SIG-M5 (cell line): Measurements from ENCODE around the gene MUC12.
A peak's percentile ranks its signal among the peaks of the same experiment; 100 is the strongest.
"Not testable (repeated sequence)": the region's sequence is repeated elsewhere in the genome, so short reads cannot be mapped to it uniquely, and the experiment has no call there.

Source experiments
- DNase-seq: peaks from one replicate; lab custom pipeline; 2025; lab: John Stamatoyannopoulos, UW

The MUC12 gene

GRCh38 chr7:100992280-100992679 is 22.9 kb downstream of the MUC12 start:
- not testable (repeated sequence) for DNase-seq

DNA sequence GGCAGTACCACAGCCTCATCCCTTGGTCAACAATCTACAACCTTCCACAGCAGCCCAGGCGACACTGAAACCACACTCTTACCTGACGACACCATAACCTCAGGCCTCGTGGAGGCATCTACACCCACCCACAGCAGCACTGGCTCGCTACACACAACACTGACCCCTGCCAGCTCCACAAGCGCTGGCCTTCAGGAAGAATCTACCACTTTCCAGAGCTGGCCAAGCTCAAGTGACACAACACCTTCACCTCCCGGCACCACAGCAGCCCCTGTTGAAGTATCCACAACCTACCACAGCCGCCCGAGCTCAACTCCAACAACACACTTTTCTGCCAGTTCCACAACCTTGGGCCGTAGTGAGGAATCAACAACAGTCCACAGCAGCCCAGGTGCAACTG is 25.3 kb downstream of the MUC12 start:
- not testable (repeated sequence) for DNase-seq

DNA sequence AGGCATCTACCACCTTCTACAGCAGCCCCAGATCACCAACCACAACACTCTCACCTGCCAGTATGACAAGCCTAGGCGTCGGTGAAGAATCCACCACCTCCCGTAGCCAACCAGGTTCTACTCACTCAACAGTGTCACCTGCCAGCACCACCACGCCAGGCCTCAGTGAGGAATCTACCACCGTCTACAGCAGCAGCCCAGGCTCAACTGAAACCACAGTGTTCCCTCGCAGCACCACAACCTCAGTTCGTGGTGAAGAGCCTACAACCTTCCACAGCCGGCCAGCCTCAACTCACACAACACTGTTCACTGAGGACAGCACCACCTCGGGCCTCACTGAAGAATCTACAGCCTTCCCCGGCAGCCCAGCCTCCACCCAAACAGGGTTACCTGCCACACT is 29.2 kb downstream of the MUC12 start:
- DNase-seq = not testable (repeated sequence)

GRCh38 chr7:100999334-100999733 is 30.0 kb downstream of the MUC12 start:
- not testable (repeated sequence) for DNase-seq

- not testable (repeated sequence) for DNase-seq
Observed at GRCh38 chr7:101000025-101000424, 30.7 kb downstream of the MUC12 start.

DNA sequence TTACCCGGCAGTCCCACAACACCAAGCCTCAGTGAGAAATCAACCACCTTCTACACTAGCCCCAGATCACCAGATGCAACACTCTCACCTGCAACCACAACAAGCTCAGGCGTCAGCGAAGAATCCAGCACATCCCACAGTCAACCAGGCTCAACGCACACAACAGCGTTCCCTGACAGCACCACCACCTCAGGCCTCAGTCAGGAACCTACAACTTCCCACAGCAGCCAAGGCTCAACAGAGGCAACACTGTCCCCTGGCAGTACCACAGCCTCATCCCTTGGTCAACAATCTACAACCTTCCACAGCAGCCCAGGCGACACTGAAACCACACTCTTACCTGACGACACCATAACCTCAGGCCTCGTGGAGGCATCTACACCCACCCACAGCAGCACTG is 33.0 kb downstream of the MUC12 start:
- not testable (repeated sequence) for DNase-seq

- not testable (repeated sequence) for DNase-seq
Observed at GRCh38 chr7:101007361-101007760, 38.0 kb downstream of the MUC12 start.

GRCh38 chr7:101009629-101010028 is 40.3 kb downstream of the MUC12 start:
- no peak for DNase-seq

- DNase-seq = no peak
Observed at GRCh38 chr7:101012931-101013330, 43.6 kb downstream of the MUC12 start.

- DNase-seq = no peak
Observed at GRCh38 chr7:101015626-101016025, 46.3 kb downstream of the MUC12 start.

DNA sequence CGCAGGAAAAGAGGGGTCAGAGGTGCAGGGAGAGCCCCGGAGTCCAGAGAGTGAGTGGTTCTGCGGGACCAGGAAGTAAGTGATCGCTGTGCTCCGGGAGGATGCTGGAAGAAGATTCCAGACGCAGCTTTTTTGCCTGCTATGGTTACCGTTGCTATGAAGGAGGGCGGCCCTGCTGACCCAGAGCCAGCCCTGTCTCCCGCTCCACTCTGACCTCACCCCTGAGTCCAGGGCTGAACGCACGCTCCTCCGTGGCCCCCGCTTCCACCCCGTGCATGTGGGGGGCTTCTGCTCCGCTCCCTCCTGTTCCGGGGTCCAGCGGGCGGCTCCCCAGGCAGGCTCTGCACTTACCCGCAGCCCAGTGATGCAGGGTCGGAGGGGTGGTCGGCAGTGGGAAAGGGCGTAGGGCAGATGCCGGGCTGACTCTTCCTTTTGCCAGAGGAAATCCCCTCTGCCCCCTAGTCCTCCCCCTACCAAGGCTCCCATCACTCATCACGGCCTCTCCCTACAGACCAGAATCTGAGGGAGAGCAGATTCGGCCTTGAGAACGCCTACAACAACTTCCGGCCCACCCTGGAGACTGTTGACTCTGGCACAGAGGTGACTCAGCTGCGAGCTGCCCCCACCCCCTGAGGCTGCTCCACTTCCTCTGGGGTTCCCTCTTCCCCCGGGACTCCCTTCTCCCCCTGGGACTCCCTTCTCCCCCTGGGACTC is 47.9 kb downstream of the MUC12 start:
- peak; percentile 9 for DNase-seq

- no peak for DNase-seq
Observed at GRCh38 chr7:101018271-101019167, 49.2 kb downstream of the MUC12 start.

DNA sequence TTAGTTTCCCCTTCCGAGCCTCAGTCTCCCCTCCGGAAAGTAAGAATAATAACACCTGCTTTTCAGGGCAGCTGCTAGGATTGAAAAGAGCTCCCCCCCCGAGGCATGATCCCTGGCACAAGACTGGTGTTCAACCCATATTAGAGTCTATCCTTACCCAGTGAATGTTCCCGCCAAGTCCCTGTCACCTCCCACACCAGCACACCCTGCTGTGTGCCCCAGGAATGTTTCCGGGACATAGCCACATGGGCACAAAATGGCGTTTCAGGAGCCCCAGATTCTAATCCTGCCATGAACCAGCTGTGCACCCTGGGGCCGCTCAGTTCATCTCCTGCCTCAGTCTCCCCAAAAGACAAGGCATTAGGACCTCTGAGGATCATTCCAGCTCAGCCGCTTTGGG is 51.1 kb downstream of the MUC12 start:
- DNase-seq = no peak

- DNase-seq = no peak
Observed at GRCh38 chr7:101021703-101022102, 52.3 kb downstream of the MUC12 start.

GRCh38 chr7:101023839-101024238 is 54.5 kb downstream of the MUC12 start:
- no peak for DNase-seq

- DNase-seq = no peak
Observed at GRCh38 chr7:101031082-101031481, 61.7 kb downstream of the MUC12 start.

GRCh38 chr7:101035941-101036340 is 66.6 kb downstream of the MUC12 start:
- no peak for DNase-seq

GRCh38 chr7:101041283-101041682 is 71.9 kb downstream of the MUC12 start:
- DNase-seq = not testable (repeated sequence)

DNA sequence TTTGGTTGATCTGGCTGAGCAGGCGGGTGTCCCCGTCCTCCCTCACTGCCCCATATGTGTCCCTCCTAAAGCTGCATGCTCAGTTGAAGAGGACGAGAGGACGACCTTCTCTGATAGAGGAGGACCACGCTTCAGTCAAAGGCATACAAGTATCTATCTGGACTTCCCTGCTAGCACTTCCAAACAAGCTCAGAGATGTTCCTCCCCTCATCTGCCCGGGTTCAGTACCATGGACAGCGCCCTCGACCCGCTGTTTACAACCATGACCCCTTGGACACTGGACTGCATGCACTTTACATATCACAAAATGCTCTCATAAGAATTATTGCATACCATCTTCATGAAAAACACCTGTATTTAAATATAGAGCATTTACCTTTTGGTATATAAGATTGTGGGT is 89.0 kb downstream of the MUC12 start:
- DNase-seq = no peak

- no peak for DNase-seq
Observed at GRCh38 chr7:101059620-101059942, 90.2 kb downstream of the MUC12 start.

DNA sequence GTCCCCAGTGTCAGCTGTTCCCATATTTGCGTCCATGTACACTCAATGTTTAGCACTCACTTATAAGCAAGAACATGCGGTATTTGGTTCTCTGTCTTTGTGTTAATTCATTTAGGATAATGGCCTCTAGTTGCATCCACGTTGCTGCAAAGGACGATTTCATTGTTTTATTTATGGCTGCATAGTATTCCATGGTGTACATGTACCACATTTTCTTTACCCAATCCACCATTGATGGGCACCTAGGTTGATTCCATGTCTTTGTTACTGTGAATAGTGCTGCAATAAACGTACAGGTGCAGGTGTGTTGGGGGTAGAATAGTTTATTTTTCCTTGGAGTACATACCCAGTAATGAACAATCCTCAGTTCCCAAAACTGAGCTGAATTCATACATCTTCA is 91.6 kb downstream of the MUC12 start:
- DNase-seq = no peak

DNA sequence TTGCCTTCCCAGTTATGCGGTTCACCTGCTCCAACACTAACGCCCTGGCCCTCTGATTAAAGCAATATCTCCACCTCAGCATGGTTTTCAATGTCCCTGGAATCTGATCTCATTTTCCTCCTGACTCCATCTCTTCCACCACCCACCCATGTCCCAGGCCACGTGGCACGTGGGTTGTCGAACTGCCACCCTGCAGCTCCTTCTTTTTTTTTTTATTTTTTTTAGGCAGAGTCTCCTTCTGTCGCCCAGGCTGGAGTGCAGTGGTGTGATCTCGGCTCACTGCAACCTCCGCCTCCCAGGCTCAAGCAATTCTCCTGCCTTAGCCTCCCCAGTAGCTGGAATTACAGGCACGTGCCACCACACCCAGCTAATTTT is 94.8 kb downstream of the MUC12 start:
- DNase-seq = not testable (repeated sequence)

DNA sequence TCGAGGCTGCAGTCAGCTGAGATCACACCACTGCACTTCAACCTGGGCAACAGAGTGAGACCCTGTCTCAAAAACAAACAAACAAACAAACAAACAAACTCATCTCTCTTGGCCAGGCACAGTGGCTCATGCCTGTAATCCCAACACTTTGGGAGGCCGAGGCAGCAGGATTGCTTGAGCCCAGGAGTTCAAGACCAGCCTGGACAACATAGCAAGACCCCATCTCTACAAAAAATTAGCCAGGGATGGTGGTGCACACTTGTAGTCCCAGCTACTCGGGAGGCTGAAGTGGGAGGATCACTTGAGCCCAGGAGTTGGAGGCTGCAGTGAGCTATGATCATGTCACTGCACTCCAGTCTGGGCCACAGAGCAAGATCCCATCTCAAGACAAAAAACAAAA is 95.8 kb downstream of the MUC12 start:
- DNase-seq = not testable (repeated sequence)
